Measurements from ENCODE around the gene SLC12A2. TPM values are rescaled to one million over a fixed set of nuclear protein-coding genes. Genes with fewer than 3 reads are reported as not detected.
A peak's percentile ranks its signal among the peaks of the same experiment; 100 is the strongest.

The SLC12A2 gene
- polyA plus RNA-seq, 1 experiment, result 4.8 TPM

DNA sequence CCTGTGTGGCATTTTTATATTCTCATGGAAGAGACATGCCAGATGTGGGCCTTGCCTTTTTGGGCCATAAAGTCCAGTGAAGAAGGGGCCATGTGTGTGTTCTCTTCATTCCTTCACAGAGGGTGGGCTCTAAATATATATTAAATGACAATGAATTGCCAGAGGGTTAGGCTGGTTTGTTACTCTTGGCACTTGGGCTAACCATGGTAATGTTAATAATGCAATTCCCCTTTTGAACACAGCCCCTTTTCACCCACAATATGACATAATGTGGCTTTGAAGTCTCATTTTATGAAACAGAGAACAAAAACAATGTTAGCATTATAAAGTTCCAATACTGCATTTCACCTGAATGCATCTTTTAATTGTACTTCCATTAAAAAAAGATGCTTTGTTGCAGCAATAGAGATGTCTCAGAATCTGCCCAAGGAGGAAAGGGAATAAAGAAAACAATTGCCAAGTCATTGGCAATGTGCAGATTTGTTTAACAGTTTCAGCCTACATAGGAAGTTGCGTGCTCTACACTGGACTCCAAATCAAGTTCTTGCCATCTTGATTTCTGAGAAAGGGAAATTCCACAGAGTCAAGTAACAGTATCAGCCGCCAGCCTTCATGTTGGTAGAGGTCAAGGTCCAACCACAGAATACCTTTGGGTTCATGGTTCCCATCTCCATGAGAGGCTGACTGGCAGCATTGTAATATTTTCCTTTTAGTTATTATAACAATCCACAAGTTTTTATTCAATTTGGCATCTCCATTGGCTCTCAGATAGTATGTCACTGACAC lies 141.9 kb downstream of the SLC12A2 start:
- no peak for DNase-seq (ENCODE audit: low read depth)
- ChIA-PET CTCF (interaction anchor here (1.2 kb wide), 1 partner anchor 13 kb away, joined by 3 read pairs; no protein-coding TSS in a partner anchor), POLR2A (no interaction called here)
- TF ChIP-seq, protein P1, sequence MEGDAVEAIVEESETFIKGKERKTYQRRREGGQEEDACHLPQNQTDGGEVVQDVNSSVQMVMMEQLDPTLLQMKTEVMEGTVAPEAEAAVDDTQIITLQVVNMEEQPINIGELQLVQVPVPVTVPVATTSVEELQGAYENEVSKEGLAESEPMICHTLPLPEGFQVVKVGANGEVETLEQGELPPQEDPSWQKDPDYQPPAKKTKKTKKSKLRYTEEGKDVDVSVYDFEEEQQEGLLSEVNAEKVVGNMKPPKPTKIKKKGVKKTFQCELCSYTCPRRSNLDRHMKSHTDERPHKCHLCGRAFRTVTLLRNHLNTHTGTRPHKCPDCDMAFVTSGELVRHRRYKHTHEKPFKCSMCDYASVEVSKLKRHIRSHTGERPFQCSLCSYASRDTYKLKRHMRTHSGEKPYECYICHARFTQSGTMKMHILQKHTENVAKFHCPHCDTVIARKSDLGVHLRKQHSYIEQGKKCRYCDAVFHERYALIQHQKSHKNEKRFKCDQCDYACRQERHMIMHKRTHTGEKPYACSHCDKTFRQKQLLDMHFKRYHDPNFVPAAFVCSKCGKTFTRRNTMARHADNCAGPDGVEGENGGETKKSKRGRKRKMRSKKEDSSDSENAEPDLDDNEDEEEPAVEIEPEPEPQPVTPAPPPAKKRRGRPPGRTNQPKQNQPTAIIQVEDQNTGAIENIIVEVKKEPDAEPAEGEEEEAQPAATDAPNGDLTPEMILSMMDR (IDR thresholded peaks at IDR 0.05; ENCODE audit: insufficient read depth, low read depth, low read length), result no peak
- H3K27me3 ChIP-seq (ENCODE audit: control insufficient read depth, insufficient read depth, low read length), result peaks cover 3% of the 10 kb centered on the region; the same call in 1 of the 2 replicates
- H3K36me3 ChIP-seq (ENCODE audit: control insufficient read depth, insufficient read depth, low read length), result no peaks in the 10 kb centered on the region
- H3K4me3 ChIP-seq (ENCODE audit: low read depth, low read length), result no peak overlapping the region

GRCh38 chr5:128228008-128228407 lies 144.4 kb downstream of the SLC12A2 start:
- peaks cover 2% of the 10 kb centered on the region; the same call in 1 of the 2 replicates for H3K27me3 ChIP-seq (ENCODE audit: control insufficient read depth, insufficient read depth, low read length)
- no peak overlapping the region for H3K4me3 ChIP-seq (ENCODE audit: low read depth, low read length)
- ChIA-PET CTCF (interaction anchor here (0.9 kb wide), 1 partner anchor 27 kb away, joined by 3 read pairs; no protein-coding TSS in a partner anchor), POLR2A (no interaction called here)
- TF ChIP-seq, protein P1 (IDR thresholded peaks at IDR 0.05; ENCODE audit: insufficient read depth, low read depth, low read length), result no peak
- H3K36me3 ChIP-seq (ENCODE audit: control insufficient read depth, insufficient read depth, low read length), result no peaks in the 10 kb centered on the region
- peak; percentile 61 for DNase-seq (ENCODE audit: low read depth)

- no peak for DNase-seq (ENCODE audit: low read depth)
- H3K4me3 ChIP-seq (ENCODE audit: low read depth, low read length), result no peak overlapping the region
- peaks cover 2% of the 10 kb centered on the region; the same call in 1 of the 2 replicates for H3K27me3 ChIP-seq (ENCODE audit: control insufficient read depth, insufficient read depth, low read length)
- TF ChIP-seq, protein P1 (IDR thresholded peaks at IDR 0.05; ENCODE audit: insufficient read depth, low read depth, low read length), result no peak
- no peaks in the 10 kb centered on the region for H3K36me3 ChIP-seq (ENCODE audit: control insufficient read depth, insufficient read depth, low read length)
- ChIA-PET POLR2A (no interaction called here), CTCF (interaction anchor here (0.9 kb wide), 1 partner anchor 27 kb away, joined by 3 read pairs; no protein-coding TSS in a partner anchor)
These were observed 145.0 kb downstream of the SLC12A2 start for GRCh38 chr5:128228521-128228920.

DNA sequence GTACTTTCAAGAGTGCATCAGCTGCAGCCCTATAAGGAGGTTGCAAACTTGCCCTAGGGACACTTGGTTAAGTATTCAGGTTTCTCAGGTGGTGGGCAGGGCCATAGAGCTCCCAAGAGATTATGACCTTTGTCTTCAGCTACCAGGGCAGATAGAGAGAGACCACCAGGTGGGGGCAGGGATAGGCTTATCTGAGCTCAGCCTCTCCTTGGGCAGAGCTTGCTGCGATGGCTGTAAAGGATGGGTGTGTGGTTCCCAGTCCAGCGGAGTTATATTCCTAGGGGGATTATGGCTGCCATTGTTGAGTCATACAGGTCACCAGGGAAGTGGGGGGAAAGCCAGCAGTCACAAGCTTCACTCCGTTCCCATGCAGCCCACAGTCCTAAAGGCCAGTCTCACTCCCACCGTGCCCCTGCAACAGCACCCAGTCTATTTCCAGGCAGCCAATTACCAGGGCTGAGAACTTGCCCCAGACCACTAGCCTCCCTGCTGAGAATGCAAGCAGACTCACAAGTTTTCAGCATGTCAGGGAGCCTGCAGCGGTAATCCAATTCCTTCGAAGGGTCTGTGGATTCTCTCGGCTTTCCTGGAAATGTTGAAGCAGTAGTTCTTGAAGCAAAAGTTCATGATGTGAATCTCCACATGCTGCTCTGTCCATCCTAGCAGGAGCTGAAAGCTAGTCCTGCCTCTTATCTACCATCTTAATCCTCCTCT lies 151.5 kb downstream of the SLC12A2 start:
- CTCF ChIA-PET, result no interaction called here
- TF ChIP-seq, protein P1 (IDR thresholded peaks at IDR 0.05; ENCODE audit: insufficient read depth, low read depth, low read length), result no peak
- H3K4me3 ChIP-seq (ENCODE audit: low read depth, low read length), result no peak overlapping the region
- H3K36me3 ChIP-seq (ENCODE audit: control insufficient read depth, insufficient read depth, low read length), result no peaks in the 10 kb centered on the region
- peaks cover 4% of the 10 kb centered on the region for H3K27me3 ChIP-seq (ENCODE audit: control insufficient read depth, insufficient read depth, low read length)
- DNase-seq (ENCODE audit: low read depth), result no peak
- POLR2A ChIA-PET, result no interaction called here

DNA sequence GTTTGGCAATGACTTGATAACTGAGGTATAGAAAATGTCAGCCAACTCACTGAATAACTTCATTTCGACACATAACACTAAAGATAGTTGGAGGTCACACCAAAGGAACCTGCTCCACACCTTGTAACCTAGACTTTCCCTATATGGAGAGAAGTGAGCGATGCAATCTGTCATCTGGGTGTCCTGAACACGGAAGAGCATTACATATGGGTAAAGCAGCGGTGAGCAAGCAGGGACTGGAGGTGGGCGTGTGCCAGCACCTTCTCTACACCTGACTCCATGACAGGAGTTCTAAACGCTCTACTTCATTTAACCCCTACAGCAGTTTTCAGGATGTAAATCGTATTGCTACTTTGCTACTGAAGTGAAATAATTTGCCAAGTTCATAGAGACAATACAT lies 152.8 kb downstream of the SLC12A2 start:
- DNase-seq (ENCODE audit: low read depth), result no peak
- CTCF ChIA-PET, result no interaction called here
- POLR2A ChIA-PET, result no interaction called here

More for the DNA sequence above, 152.8 kb downstream of the SLC12A2 start:
- Histone ChIP-seq H3K27me3 (ENCODE audit: control insufficient read depth, insufficient read depth, low read length) (peaks cover 4% of the 10 kb centered on the region), H3K36me3 (ENCODE audit: control insufficient read depth, insufficient read depth, low read length) (no peaks in the 10 kb centered on the region), H3K4me3 (ENCODE audit: low read depth, low read length) (no peak overlapping the region)
- TF ChIP-seq, protein P1 (IDR thresholded peaks at IDR 0.05; ENCODE audit: insufficient read depth, low read depth, low read length), result no peak

Data from BJ (cell line).